ENCODE results near the gene NTF4.
A peak's percentile ranks its signal among the peaks of the same experiment; 100 is the strongest.

GRCh38 chr19:49113762-49114629 is 49.4 kb upstream of the NTF4 start, which contains the start of gene LIN7B:
- TF ChIP-seq CTCF (IDR thresholded peaks at IDR 0.05) (peak in 1 of 3 donors; percentile 32), POLR2AphosphoS5 (IDR thresholded peaks at IDR 0.05) (no peak)

Data from breast epithelium (tissue), 3 donors.